HG02571 (cell line): ENCODE measurements around the gene CNTN5.
"Not testable (repeated sequence)": the region's sequence is repeated elsewhere in the genome, so short reads cannot be mapped to it uniquely, and the experiment has no call there.

Experiments
- ATAC-seq: cut with Tn5 transposase; IDR thresholded peaks from one replicate; pipeline ENCODE4 v1.9.1; 2021; ENCODE audit warnings: mild to moderate bottlenecking, moderate library complexity; ENCODE audit not compliant: unreplicated experiment

Gene CNTN5

GRCh38 chr11:100177651-100178050 is 1156.9 kb downstream of the CNTN5 start:
- no peak for ATAC-seq

GRCh38 chr11:100182350-100182749 is 1161.6 kb downstream of the CNTN5 start:
- ATAC-seq, result no peak

- no peak for ATAC-seq
These were observed 1162.2 kb downstream of the CNTN5 start for GRCh38 chr11:100182927-100183326.

GRCh38 chr11:100185588-100185987 is 1164.8 kb downstream of the CNTN5 start:
- no peak for ATAC-seq

- no peak for ATAC-seq
These were observed 1167.5 kb downstream of the CNTN5 start for GRCh38 chr11:100188137-100188783.

- no peak for ATAC-seq
These were observed 1169.6 kb downstream of the CNTN5 start for GRCh38 chr11:100190395-100190794.

GRCh38 chr11:100192181-100192580 is 1171.4 kb downstream of the CNTN5 start:
- ATAC-seq, result no peak

- no peak for ATAC-seq
These were observed 1183.0 kb downstream of the CNTN5 start for GRCh38 chr11:100203789-100204188.

GRCh38 chr11:100205926-100206325 is 1185.2 kb downstream of the CNTN5 start:
- ATAC-seq, result no peak

- ATAC-seq, result no peak
These were observed 1187.5 kb downstream of the CNTN5 start for GRCh38 chr11:100208207-100208606.

- no peak for ATAC-seq
These were observed 1194.0 kb downstream of the CNTN5 start for GRCh38 chr11:100214791-100215190.

GRCh38 chr11:100220801-100221200 is 1200.1 kb downstream of the CNTN5 start:
- no peak for ATAC-seq

GRCh38 chr11:100221791-100222190 is 1201.0 kb downstream of the CNTN5 start:
- no peak for ATAC-seq

- ATAC-seq, result no peak
These were observed 1203.8 kb downstream of the CNTN5 start for GRCh38 chr11:100224541-100225034.

GRCh38 chr11:100229086-100229485 is 1208.3 kb downstream of the CNTN5 start:
- ATAC-seq, result no peak

GRCh38 chr11:100232006-100232405 is 1211.3 kb downstream of the CNTN5 start:
- no peak for ATAC-seq

- no peak for ATAC-seq
These were observed 1214.3 kb downstream of the CNTN5 start for GRCh38 chr11:100235085-100235484.

GRCh38 chr11:100240025-100240539 is 1219.3 kb downstream of the CNTN5 start:
- no peak for ATAC-seq

GRCh38 chr11:100247704-100248103 is 1227.0 kb downstream of the CNTN5 start:
- ATAC-seq, result no peak

- not testable (repeated sequence) for ATAC-seq
These were observed 1236.6 kb downstream of the CNTN5 start for GRCh38 chr11:100257238-100257803.

- no peak for ATAC-seq
These were observed 1248.8 kb downstream of the CNTN5 start for GRCh38 chr11:100269516-100269915.

- no peak for ATAC-seq
These were observed 1252.5 kb downstream of the CNTN5 start for GRCh38 chr11:100273066-100273815.
